ENCODE results near the gene MNAT1.

MNAT1 gene

DNA sequence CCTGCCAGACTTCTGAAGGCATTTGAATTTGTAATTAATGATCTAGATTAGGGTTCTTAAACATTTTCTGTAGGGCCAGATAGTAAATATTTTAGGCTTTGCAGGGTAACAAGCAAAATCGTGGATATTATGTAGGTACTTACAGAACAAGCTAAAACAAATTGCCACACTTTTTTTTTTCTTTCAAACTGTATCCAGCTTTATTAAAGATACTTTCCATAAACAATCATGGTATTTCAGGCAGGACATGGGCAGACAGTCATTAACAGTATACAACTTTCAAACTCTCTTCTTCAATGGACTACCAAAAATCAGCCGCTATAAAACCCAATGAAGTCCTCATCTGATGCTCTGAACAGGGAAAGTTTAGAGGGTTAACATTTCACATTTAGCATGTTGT is 236.7 kb downstream of the MNAT1 start:
- no peak for DNase-seq

DNA sequence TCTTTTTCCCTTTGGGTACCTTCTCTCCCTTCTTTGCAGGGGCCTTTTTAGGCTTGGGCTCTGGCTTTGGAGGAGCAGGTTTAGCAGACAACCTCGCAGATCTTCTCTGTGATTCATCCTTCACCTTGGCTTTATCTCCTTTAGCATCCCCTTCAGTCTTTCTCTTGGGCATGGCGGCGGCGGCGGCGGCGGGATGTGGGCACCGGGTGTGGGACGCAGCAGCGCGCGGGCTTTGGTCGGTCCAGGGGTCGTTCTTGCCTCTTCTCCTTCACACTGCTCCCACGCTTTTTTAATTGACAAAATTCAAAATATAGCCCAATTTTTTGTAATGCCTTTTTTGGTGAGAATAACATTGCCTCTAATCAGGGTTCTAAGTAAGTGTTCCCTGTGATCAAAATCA is 237.7 kb downstream of the MNAT1 start:
- no peak for DNase-seq

DNA sequence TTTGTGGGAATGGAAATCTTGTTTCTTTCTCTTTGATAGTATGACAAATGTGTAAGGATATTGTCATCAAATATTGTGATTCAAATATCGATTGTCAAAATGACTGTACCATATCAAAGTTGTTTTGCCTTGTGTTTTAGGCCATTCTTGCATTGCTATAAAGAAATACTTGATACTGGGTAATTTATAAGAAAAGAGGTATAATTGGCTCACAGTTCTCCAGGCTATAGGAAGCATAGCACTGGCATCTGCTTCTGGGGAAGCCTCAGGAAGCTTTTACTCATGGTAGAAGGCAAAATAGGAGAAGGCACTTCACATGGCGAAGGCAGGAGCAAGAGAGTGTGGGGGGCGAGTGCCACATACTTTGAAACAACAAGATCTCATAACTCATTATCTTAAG is 238.5 kb downstream of the MNAT1 start:
- no peak for DNase-seq

DNA sequence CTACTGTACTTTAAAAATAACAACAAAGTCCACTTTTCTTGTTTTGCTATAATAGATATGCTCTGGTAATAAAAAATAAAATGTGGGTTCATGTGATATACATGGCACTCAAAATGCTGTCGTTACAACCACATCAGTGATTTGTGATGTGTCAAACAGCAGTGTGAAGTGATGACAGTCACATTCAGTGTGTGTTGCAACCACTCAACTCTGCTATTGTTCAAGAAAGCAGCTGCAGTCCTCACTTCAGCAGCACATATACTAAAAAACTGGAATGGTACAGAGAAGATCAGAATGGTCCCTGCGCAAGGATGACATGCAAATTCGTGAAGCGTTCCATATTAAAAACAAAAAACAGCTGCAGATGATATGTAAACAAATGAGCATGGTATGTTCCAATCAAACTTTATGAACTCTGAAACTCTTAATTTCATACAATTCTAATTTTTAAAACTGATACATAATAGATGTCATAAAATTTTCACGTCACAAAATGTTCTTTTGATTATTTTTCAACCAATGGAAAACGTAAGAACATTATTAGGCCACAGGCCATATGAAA is 239.6 kb downstream of the MNAT1 start:
- no peak for DNase-seq

DNA sequence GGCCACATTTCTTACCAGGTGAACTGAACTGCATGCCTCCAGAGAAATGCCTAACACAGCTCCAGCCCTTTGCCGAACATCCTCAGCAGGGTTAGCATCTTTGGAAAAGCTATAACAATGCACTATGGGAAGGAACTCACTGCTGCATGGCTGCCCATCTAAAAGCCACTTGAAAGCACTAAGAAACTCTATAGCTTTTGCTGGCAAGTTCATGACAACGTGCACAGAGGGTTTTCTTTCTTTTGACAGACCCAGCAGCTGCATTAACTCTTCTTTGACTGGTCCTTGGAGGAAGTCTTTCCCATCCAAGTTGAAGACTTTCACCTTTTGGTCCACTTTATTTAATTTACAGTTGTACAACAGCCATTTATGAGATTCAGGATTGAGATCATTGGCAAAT is 241.0 kb downstream of the MNAT1 start:
- DNase-seq: no peak

DNA sequence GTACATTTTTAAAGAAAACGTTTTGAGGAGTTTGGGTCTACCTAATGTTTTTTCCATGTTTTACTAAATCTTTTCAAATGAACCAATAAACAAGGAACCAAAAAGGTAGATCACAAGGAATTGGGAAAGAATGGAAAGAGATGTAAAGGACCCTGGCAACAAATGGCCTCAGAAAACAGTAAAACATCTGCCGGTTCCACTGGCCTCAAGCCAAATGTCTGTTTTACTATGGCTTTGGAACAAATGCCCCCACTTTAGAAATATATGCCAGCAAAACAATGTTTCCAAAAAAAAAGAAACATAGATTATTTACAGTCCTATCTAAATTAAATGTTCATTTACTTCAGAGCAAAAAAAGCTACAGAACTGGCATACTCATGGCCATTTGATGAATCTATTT is 243.3 kb downstream of the MNAT1 start:
- DNase-seq: no peak

DNA sequence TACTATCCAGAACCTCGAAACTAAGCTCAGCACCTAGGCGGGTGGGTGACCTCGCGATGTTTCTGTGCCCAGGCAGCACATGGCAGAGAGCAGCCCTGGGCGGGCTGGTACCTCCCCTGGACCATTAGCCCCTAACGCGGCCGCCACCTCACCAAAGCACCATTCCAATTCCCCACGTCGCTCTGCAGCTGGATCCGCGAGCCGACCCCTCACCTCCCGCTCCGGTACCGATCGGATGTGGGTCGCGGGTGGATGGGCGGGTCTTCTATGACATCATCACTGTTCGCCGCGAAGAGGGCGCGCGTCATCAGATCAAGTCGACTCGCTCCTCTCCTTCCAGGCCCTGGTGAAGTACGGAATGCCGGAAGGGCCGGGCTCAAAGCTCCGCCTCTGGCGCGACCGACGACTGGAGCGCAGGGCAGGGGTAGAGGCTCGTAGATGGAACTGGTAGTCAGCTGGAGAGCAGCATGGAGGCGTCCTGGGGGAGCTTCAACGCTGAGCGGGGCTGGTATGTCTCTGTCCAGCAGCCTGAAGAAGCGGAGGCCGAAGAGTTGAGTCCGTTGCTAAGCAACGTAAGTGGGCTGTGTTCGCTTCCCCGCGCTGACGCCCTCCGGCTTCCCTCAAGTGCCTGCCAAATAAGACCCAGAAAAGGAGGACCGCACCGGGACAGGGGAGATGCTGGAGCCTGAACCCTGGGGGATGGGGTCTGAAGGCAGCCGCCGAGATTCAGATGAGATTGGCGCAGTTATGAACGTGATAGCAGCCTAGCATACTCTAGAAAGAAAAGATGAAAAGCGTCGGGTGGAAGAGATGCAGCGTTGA is 246.5 kb downstream of the MNAT1 start, which contains the start of the genes SLC38A6 and TRMT5:
SLC38A6 (plus strand) TSS at position 435 of the 822 bp plus-strand sequence; CDS start at position 468, 33 bp downstream.
TRMT5 (minus strand) TSS at position 269 of the 822 bp plus-strand sequence; CDS start at position 163, 106 bp downstream.
- peak; percentile 77 for DNase-seq

DNA sequence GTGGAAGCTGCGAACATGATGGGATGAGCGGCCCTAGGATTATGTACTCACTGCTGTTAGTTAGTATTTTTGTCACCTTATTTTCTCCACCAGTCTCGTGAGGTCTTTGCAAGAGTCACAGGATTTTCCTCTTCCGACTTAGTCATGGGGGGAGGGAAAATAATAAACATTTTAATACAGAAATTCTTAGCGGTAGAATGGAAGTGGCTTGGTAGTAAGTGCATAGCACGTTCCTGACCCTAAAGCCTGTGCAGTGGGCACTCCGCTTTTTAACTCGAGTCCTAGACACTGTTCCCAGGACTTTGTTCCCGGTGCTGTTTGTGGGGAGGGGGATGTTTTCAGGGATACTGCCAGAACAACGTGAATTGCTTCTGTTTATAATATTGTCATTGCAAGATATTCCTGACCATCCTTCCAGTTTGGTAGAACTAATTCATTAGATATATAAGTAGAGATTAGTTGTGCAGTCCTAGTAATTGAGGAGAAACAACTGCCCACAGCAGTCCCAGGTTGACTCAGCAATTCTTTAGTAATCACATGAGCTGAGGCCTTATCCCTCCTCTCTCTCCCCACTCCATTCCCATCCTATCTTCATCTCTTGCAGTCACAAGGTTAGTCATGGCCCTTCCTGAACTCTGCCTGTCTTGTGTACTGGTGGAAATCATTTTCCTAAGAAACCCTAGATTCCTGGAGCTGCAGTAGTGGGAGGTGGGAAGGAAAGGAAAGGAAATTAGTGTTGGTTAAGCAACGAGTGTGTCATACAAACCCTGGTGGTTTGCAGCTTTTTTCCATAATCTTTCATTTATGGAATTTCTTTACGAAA is 247.3 kb downstream of the MNAT1 start:
- peak; percentile 15 for DNase-seq

DNA sequence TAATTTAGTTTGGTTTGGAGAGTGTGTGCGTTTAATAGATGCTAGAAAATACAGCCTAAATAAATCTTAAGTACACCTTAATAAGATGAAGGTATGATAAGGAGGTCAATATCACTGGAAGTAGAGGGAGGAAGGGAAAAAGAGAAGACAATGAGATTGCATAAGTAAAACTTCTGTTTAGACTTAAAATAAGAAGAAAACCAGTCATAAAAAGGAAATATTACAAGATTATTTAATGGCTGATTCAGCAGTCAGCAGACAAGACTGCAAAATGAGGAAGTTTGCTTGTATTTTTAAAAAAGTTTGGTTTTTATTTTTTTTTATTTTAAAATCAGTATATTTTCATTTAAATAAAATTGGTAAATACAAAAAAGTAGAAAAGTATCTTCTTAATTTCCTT is 249.6 kb downstream of the MNAT1 start:
- DNase-seq: peak; percentile 3

DNA sequence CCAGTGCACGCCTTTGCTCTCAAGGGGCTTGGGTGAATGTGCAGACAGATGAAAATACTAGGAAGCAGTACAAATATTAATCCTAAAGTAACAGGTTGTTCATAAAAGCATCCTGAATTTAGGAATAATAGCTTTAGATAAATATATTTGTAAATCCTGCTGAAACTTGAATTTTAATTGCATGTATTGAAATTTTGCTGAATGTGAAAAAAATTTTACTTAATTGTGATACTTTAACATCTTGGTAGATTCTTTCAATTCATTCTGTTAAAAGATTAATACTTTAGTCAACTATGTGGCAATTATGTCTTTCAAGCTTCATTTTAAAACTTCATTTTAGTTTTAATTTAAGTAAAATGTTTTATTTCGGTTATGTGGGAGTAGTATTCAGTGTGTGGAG is 251.9 kb downstream of the MNAT1 start:
- no peak for DNase-seq

DNA sequence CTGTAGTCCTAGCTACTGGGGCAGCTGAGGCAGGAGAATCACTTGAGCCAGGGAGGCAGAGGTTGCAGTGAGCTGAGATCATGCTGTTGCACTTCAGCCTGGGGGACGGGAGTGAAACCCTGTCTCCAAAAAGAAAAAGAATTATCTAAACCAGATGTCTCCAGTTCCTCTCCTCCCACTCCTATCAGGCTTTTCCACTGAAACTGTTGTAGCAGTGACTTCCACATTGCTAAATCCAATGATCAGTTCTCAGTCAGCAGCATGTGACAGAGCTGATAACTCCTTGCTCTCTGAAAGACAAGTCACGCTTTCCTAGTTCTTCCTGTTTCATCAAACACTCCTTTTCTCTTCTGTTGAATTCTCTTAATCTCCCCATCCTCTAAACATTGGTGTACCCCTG is 255.0 kb downstream of the MNAT1 start:
- no peak for DNase-seq

DNA sequence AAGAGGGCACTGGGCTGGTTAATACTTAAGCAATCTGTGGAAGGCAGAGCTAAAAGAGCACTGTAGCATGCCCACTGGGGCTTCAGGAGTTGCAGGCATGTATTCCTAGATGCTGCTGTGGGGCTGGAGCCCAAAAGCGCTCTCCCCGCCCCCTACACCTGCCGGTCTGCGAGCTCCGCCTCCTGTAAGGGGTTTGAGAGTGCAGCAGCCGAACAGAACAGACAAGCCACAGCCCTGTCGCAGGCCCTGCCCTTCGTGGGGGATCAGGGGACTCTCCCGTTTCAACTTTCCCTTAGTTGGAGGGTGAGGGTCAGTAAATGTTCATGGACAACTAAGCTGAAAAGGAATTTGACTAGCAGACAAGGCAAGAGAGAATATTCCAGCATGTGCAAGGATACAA is 264.1 kb downstream of the MNAT1 start:
- no peak for DNase-seq

DNA sequence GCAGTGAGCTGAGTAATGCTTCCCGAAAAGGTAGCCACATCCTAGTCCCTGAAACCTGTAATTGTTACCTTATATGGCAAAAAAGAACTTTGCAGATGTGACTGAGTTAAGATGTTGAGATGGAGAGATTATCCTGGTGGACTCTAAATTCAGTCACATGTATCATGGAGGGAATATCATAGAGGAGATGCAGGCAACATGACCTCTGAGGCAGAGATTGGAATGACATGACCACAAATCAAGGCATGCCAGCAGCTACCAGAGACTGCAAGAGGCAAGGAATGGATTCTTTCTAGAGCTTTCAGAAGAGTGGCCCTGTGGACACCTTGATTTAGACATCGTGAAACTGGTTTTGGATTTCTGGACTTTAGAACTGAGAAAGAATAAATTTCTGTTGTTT is 265.0 kb downstream of the MNAT1 start:
- no peak for DNase-seq

DNA sequence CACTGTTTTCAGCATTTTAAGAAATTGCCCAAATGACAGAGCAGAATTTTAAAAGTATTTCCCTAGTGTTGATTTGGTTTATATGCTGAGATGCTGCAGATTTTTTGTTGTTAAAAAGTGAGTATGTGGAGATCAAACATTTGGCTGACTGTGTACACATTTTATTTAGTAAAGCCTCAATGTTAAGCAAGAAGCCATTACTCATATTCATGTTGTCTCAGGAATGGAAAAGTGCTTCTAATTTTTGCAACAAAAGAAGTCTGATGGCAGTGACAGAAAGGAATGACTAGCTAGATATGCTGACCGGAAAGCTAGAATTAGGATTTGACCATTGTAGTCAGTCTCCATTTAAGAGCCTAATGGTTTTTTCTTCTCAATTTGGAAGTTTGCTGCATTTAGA is 269.0 kb downstream of the MNAT1 start:
- DNase-seq: no peak

DNA sequence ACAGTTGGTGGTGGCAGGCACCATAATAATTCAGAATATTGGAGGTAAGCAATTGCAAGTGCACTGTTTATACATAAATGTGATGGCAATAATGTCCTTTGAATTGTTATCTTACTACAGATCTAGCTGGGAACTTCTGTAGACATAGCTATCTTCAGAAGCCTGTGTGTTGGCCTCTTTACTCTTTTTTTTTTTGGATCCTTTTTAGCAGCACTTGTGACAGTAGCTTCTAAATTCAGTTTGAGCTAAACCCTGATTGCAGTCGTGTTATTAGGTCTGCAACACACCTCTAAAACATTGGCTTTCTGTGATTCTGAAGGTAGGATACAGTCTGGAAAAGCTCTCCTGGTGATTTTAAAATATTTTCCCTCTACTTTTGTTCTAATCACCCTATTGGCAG is 285.0 kb downstream of the MNAT1 start:
- no peak for DNase-seq
